Measurements from ENCODE around the gene FOXI2. TPM values are rescaled to one million over a fixed set of nuclear protein-coding genes. Genes with fewer than 3 reads are reported as not detected.
A peak's percentile ranks its signal among the peaks of the same experiment; 100 is the strongest.

FOXI2 gene
- total RNA-seq = under 1 TPM in 1 of 5 experiments, not detected in 4; 0.24 TPM
- polyA plus RNA-seq = not detected
- total RNA-seq = not detected

- DNase-seq (no peak), ATAC-seq (no peak)
- Mint-ChIP-seq H3K4me1 (no peaks in the 10 kb centered on the region), H3K27ac (no peak within 1 kb of the TSS), H3K36me3 (no peaks in the 10 kb centered on the region), H3K9me3 (peaks cover 0 to 6% (median 0%) of the 10 kb centered on the region in 11 donors), H3K4me3 (peak within 1 kb of the TSS in 1 of 10 donors; percentile 74), H3K27me3 (peaks cover 32 to 49% (median 36%) of the 10 kb centered on the region in 5 donors)
- POLR2A ChIA-PET = no interaction called here
- Histone ChIP-seq H3K27me3 (ENCODE audit: control insufficient read depth in 2 of 2, insufficient read depth in 2 of 2, low read length in 2 of 2) (no peaks in the 10 kb centered on the region), H3K27ac (ENCODE audit: low read depth, low read length) (no peak within 1 kb of the TSS), H3K36me3 (ENCODE audit: control insufficient read depth in 2 of 3, insufficient read depth in 3 of 3, low read length in 3 of 3) (no peaks in the 10 kb centered on the region), H3K4me1 (ENCODE audit: control insufficient read depth in 2 of 2, insufficient read depth in 2 of 2, low read length in 2 of 2) (no peaks in the 10 kb centered on the region), H3K9me3 (ENCODE audit: control insufficient read depth in 2 of 3, low read length in 3 of 3) (no peaks in the 10 kb centered on the region), H3K4me3 (ENCODE audit: low read length) (no peak within 1 kb of the TSS)
- intact Hi-C loops (cut with micrococcal nuclease) = no loop called here
- CTCF ChIA-PET = no interaction called here
These were observed at the start of gene FOXI2 for GRCh38 chr10:127736915-127737562. Gene FOXI2 (plus strand): TSS chr10:127737185. CDS start chr10:127737274, 89 bp downstream.

- intact Hi-C loops (cut with micrococcal nuclease) = no loop called here
- Histone ChIP-seq H3K27me3 (ENCODE audit: control insufficient read depth in 2 of 2, insufficient read depth in 2 of 2, low read length in 2 of 2) (no peaks in the 10 kb centered on the region), H3K36me3 (ENCODE audit: control insufficient read depth in 2 of 3, insufficient read depth in 3 of 3, low read length in 3 of 3) (no peaks in the 10 kb centered on the region), H3K4me3 (ENCODE audit: low read length) (no peak overlapping the region), H3K27ac (ENCODE audit: low read depth, low read length) (no peak overlapping the region), H3K9me3 (ENCODE audit: control insufficient read depth in 2 of 3, low read length in 3 of 3) (no peaks in the 10 kb centered on the region), H3K4me1 (ENCODE audit: control insufficient read depth in 2 of 2, insufficient read depth in 2 of 2, low read length in 2 of 2) (no peaks in the 10 kb centered on the region)
- CTCF ChIA-PET = no interaction called here
- no peak overlapping the region for H3K4me3 Mint-ChIP-seq
- POLR2A ChIA-PET = no interaction called here
- H3K36me3 Mint-ChIP-seq = no peaks in the 10 kb centered on the region
- no peak overlapping the region for H3K27ac Mint-ChIP-seq
- peaks cover 0 to 4% (median 0%) of the 10 kb centered on the region in 11 donors for H3K9me3 Mint-ChIP-seq
- H3K4me1 Mint-ChIP-seq = no peaks in the 10 kb centered on the region
- peaks cover 0 to 22% (median 11%) of the 10 kb centered on the region in 5 donors for H3K27me3 Mint-ChIP-seq
- ATAC-seq = no peak
- no peak for DNase-seq
These were observed 49.4 kb upstream of the FOXI2 start for GRCh38 chr10:127687548-127687947.

DNA sequence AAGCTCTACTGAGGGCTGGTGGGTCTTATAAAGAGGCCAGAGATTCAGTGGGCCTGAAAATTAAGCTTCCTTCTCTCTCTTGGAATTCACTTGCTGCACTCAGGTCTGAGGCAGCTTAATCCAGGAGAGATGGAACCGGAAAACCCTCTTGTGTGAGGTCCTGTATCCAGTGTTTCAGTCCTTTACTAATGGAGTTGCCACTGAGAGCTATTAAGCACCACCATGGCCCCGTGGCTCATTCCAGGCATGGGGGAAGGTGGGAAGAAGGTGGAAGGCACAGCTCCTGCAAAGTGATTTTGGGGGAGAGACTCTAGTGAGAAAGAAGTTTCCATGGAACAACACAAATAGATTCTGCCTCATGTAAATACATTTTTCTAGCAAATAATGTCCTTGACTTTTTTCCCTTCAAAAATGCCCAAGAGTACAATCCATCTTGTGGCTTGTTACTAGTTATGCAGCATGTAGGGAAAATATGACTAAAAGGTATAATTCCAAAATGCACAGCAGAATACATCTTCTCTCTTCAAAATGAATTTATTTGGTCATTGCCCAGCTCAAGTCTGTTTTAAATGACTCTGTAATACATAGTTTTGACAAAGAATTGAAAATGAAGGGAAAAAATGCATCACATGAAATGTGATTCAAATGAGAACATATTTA is 46.7 kb upstream of the FOXI2 start:
- H3K27ac Mint-ChIP-seq = no peak overlapping the region
- POLR2A ChIA-PET = no interaction called here
- no peak overlapping the region for H3K4me3 ChIP-seq (ENCODE audit: low read length)
- ATAC-seq (no peak), DNase-seq (no peak)
- no peaks in the 10 kb centered on the region for H3K4me1 ChIP-seq (ENCODE audit: control insufficient read depth in 2 of 2, insufficient read depth in 2 of 2, low read length in 2 of 2)
- H3K4me1 Mint-ChIP-seq = no peaks in the 10 kb centered on the region
- H3K36me3 ChIP-seq (ENCODE audit: control insufficient read depth in 2 of 3, insufficient read depth in 3 of 3, low read length in 3 of 3) = no peaks in the 10 kb centered on the region
- H3K27me3 Mint-ChIP-seq = peaks cover 3 to 22% (median 5%) of the 10 kb centered on the region in 5 donors
- no peaks in the 10 kb centered on the region for H3K36me3 Mint-ChIP-seq
- no peaks in the 10 kb centered on the region for H3K9me3 ChIP-seq (ENCODE audit: control insufficient read depth in 2 of 3, low read length in 3 of 3)
- intact Hi-C loops (cut with micrococcal nuclease) = no loop called here
- H3K9me3 Mint-ChIP-seq = peaks cover 0 to 2% (median 0%) of the 10 kb centered on the region in 11 donors
- H3K27ac ChIP-seq (ENCODE audit: low read depth, low read length) = no peak overlapping the region
- no peak overlapping the region for H3K4me3 Mint-ChIP-seq
- no peaks in the 10 kb centered on the region for H3K27me3 ChIP-seq (ENCODE audit: control insufficient read depth in 2 of 2, insufficient read depth in 2 of 2, low read length in 2 of 2)
- CTCF ChIA-PET = no interaction called here

GRCh38 chr10:127694580-127695193 is 42.3 kb upstream of the FOXI2 start:
- CTCF ChIA-PET = no interaction called here
- H3K4me3 ChIP-seq (ENCODE audit: low read length) = no peak overlapping the region
- Mint-ChIP-seq H3K36me3 (no peaks in the 10 kb centered on the region), H3K9me3 (no peaks in the 10 kb centered on the region), H3K27ac (no peak overlapping the region), H3K4me1 (no peaks in the 10 kb centered on the region), H3K27me3 (peaks cover 0 to 24% (median 9%) of the 10 kb centered on the region in 5 donors), H3K4me3 (no peak overlapping the region)
- DNase-seq = peak in 1 of 9 donors; percentile 33
- no peaks in the 10 kb centered on the region for H3K36me3 ChIP-seq (ENCODE audit: control insufficient read depth in 2 of 3, insufficient read depth in 3 of 3, low read length in 3 of 3)
- H3K4me1 ChIP-seq (ENCODE audit: control insufficient read depth in 2 of 2, insufficient read depth in 2 of 2, low read length in 2 of 2) = no peaks in the 10 kb centered on the region
- POLR2A ChIA-PET = no interaction called here
- no peak overlapping the region for H3K27ac ChIP-seq (ENCODE audit: low read depth, low read length)
- no peaks in the 10 kb centered on the region for H3K9me3 ChIP-seq (ENCODE audit: control insufficient read depth in 2 of 3, low read length in 3 of 3)
- H3K27me3 ChIP-seq (ENCODE audit: control insufficient read depth in 2 of 2, insufficient read depth in 2 of 2, low read length in 2 of 2) = no peaks in the 10 kb centered on the region
- ATAC-seq = no peak
- intact Hi-C loops (cut with micrococcal nuclease) = no loop called here

DNA sequence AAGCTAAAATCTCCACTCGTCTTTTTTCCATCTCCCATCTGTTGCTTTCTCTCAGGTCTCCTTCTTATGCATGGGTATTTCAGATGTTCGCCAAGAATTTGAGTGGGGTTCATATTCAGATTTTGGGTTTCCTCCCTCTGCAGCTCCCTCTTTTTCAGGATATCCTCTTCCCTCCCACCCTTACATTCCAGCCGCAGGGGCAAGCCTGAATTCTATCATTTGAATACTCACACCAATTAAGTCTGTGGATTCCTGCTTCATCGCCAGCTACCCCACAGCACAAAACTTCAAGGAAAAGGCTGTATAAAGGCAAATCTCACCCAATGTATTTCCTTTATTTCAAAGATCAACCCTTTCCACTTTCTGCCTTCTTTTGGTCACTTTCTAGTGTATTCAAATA is 41.6 kb upstream of the FOXI2 start:
- Mint-ChIP-seq H3K9me3 (no peaks in the 10 kb centered on the region), H3K4me1 (no peaks in the 10 kb centered on the region), H3K36me3 (no peaks in the 10 kb centered on the region), H3K4me3 (no peak overlapping the region), H3K27me3 (peaks cover 0 to 24% (median 9%) of the 10 kb centered on the region in 5 donors), H3K27ac (no peak overlapping the region)
- Histone ChIP-seq H3K4me1 (ENCODE audit: control insufficient read depth in 2 of 2, insufficient read depth in 2 of 2, low read length in 2 of 2) (no peaks in the 10 kb centered on the region), H3K36me3 (ENCODE audit: control insufficient read depth in 2 of 3, insufficient read depth in 3 of 3, low read length in 3 of 3) (no peaks in the 10 kb centered on the region), H3K9me3 (ENCODE audit: control insufficient read depth in 2 of 3, low read length in 3 of 3) (no peaks in the 10 kb centered on the region), H3K27me3 (ENCODE audit: control insufficient read depth in 2 of 2, insufficient read depth in 2 of 2, low read length in 2 of 2) (no peaks in the 10 kb centered on the region), H3K4me3 (ENCODE audit: low read length) (no peak overlapping the region), H3K27ac (ENCODE audit: low read depth, low read length) (no peak overlapping the region)
- ATAC-seq = no peak
- POLR2A ChIA-PET = no interaction called here
- CTCF ChIA-PET = no interaction called here
- DNase-seq = no peak
- intact Hi-C loops (cut with micrococcal nuclease) = no loop called here

DNA sequence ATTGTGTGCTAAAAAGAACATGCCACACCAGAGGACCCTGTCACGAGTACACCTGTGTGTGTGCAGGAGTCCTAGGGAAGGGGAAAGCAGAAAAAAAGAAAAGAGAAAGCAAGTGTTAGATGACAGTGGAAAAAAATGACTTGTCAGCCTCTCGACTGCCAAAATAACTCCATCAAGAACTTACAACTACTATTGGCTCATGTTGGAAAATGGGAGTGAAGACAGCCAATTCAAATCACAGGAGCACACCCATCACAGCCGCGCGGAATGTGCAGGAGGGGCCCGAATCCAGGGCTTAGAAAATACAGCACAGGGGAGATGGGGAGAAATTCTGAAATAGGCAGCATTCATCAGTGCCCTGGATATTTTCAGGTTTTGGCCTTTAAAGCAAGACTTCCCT is 38.1 kb upstream of the FOXI2 start:
- Histone ChIP-seq H3K27me3 (ENCODE audit: control insufficient read depth in 2 of 2, insufficient read depth in 2 of 2, low read length in 2 of 2) (no peaks in the 10 kb centered on the region), H3K9me3 (ENCODE audit: control insufficient read depth in 2 of 3, low read length in 3 of 3) (no peaks in the 10 kb centered on the region), H3K27ac (ENCODE audit: low read depth, low read length) (no peak overlapping the region), H3K36me3 (ENCODE audit: control insufficient read depth in 2 of 3, insufficient read depth in 3 of 3, low read length in 3 of 3) (no peaks in the 10 kb centered on the region), H3K4me3 (ENCODE audit: low read length) (no peak overlapping the region), H3K4me1 (ENCODE audit: control insufficient read depth in 2 of 2, insufficient read depth in 2 of 2, low read length in 2 of 2) (no peaks in the 10 kb centered on the region)
- ChIA-PET CTCF (no interaction called here), POLR2A (no interaction called here)
- H3K36me3 Mint-ChIP-seq = no peaks in the 10 kb centered on the region
- no peak overlapping the region for H3K27ac Mint-ChIP-seq
- no peak for DNase-seq
- ATAC-seq = no peak
- peaks cover 0 to 7% (median 0%) of the 10 kb centered on the region in 11 donors for H3K9me3 Mint-ChIP-seq
- intact Hi-C loops (cut with micrococcal nuclease) = no loop called here
- peaks cover 3 to 26% (median 16%) of the 10 kb centered on the region in 5 donors for H3K27me3 Mint-ChIP-seq
- no peaks in the 10 kb centered on the region for H3K4me1 Mint-ChIP-seq
- no peak overlapping the region for H3K4me3 Mint-ChIP-seq
